H1 (cell line): ENCODE results near the gene ITGB2. TPM values are rescaled to one million over a fixed set of nuclear protein-coding genes. Genes with fewer than 3 reads are reported as not detected.

Source experiments
- ATF2 ChIP-seq: IDR thresholded peaks from 2 replicates; pipeline ENCODE4 v1.6.1; 2012; ENCODE audit warnings: low read length, inconsistent platforms
- CBX5 ChIP-seq: fragments of 300-800, 300-1000 bp; sonication (generic); IDR thresholded peaks from 2 replicates; pipeline ENCODE4 v1.7.1; 2016; ENCODE audit warnings: antibody characterized with exemption, low read length, low read depth
- CBX8 ChIP-seq: fragments of 300-800, 300-1000 bp; sonication (generic); IDR thresholded peaks from 2 replicates; pipeline ENCODE4 v1.7.1; 2016; ENCODE audit warnings: low read depth, low read length, borderline replicate concordance
- E2F6 ChIP-seq: IDR thresholded peaks from 2 replicates; pipeline ENCODE4 v1.6.1; 2012; ENCODE audit warnings: inconsistent platforms
- HDAC6 ChIP-seq: IDR thresholded peaks from one replicate; pipeline ENCODE4 v1.7.1; 2012; ENCODE audit warnings: low read depth, mild to moderate bottlenecking, inconsistent platforms, low read length, moderate library complexity
- TCF12 ChIP-seq: IDR thresholded peaks from 2 replicates; pipeline ENCODE4 v1.6.1; 2011; ENCODE audit warnings: low read depth, mild to moderate bottlenecking, low read length
- polyA plus RNA-seq, 7 experiments: library from polyadenylated mRNA; depleted of rRNA in 3 of 7; stranded (reverse) in 5 of 7; unstranded in 2 of 7; fragments of >200 nt in 5 of 7; fragments of 200-250 nt in 2 of 7; gene quantifications; 1 replicate in 5 of 7; 2 replicates in 1 of 7; 4 replicates in 1 of 7; pipeline versions ENCODE4 v1.2.1 to v1.2.3, GENCODE V29; 2011 to 2013; ENCODE audit warnings: missing spikeins in 2 of 7, mixed read lengths in 2 of 7
- total RNA-seq: library from RNA; stranded (reverse); fragmentation: NEBNext Ultra II Directional; extraction: Animal tissue kit (Norgen Biotek cat#: 25700); gene quantifications from 2 replicates; pipeline ENCODE4 v1.2.1, GENCODE V29; 2021

ITGB2 gene
- total and polyA plus RNA-seq, 2 of the 8 experiments (the other 6 are each of a cell fraction or from before 2014, with no cell fraction given) = 0.24 to 0.63 TPM

GRCh38 chr21:44969931-44970755 is 49.4 kb upstream of the ITGB2 start (continued):
- no peak for TF ChIP-seq ATF2
- no peak for TF ChIP-seq HDAC6
- no peak for TF ChIP-seq CBX5
- no peak for TF ChIP-seq E2F6
- no peak for TF ChIP-seq CBX8
- no peak for TF ChIP-seq TCF12
- TF ChIP-seq, all 59 proteins: peak for 0
